ENCODE data around the gene DCLK3.

DCLK3 gene

GRCh38 chr3:36762918-36763849, 1.2 kb downstream of the DCLK3 start:
- no peak for DNase-seq

- DNase-seq = no peak
These were observed 2.6 kb downstream of the DCLK3 start for GRCh38 chr3:36761779-36762178.

- DNase-seq = no peak
These were observed 8.1 kb downstream of the DCLK3 start for GRCh38 chr3:36756269-36756668.

GRCh38 chr3:36751326-36751725, 13.0 kb downstream of the DCLK3 start:
- no peak for DNase-seq

GRCh38 chr3:36750737-36751136, 13.6 kb downstream of the DCLK3 start:
- no peak for DNase-seq

- no peak for DNase-seq
These were observed 19.6 kb downstream of the DCLK3 start for GRCh38 chr3:36744763-36745162.

- no peak for DNase-seq
These were observed 20.5 kb downstream of the DCLK3 start for GRCh38 chr3:36743826-36744225.

GRCh38 chr3:36741285-36741684, 23.1 kb downstream of the DCLK3 start:
- no peak for DNase-seq

GRCh38 chr3:36740787-36741186, 23.6 kb downstream of the DCLK3 start:
- DNase-seq = no peak

GRCh38 chr3:36738702-36739101, 25.7 kb downstream of the DCLK3 start:
- no peak for DNase-seq

GRCh38 chr3:36736301-36736700, 28.1 kb downstream of the DCLK3 start:
- DNase-seq = no peak

- no peak for DNase-seq
These were observed 29.6 kb downstream of the DCLK3 start for GRCh38 chr3:36734742-36735141.

- no peak for DNase-seq
These were observed 30.6 kb downstream of the DCLK3 start for GRCh38 chr3:36733723-36734122.

- no peak for DNase-seq
These were observed 31.1 kb downstream of the DCLK3 start for GRCh38 chr3:36733162-36733696.

GRCh38 chr3:36730966-36731365, 33.4 kb downstream of the DCLK3 start:
- no peak for DNase-seq

GRCh38 chr3:36729204-36730056, 34.9 kb downstream of the DCLK3 start:
- DNase-seq = no peak

- DNase-seq = no peak
These were observed 49.8 kb downstream of the DCLK3 start for GRCh38 chr3:36714343-36715086.

- no peak for DNase-seq
These were observed 50.4 kb downstream of the DCLK3 start for GRCh38 chr3:36713904-36714303.

- DNase-seq = no peak
These were observed 53.7 kb downstream of the DCLK3 start for GRCh38 chr3:36710606-36711005.

GRCh38 chr3:36709826-36710365, 54.5 kb downstream of the DCLK3 start:
- DNase-seq = no peak

- DNase-seq = no peak
These were observed 55.1 kb downstream of the DCLK3 start for GRCh38 chr3:36709281-36709680.

- DNase-seq = no peak
These were observed 56.5 kb downstream of the DCLK3 start for GRCh38 chr3:36707623-36708409.

Data from activated T-cell treated with anti-CD3 and anti-CD28 coated beads, Interleukin-2, amount 50 U/mL, for 48 hours (primary cell).